ENCODE results near the gene USH2A.

The USH2A gene

GRCh38 chr1:216285052-216285451, 138.2 kb downstream of the USH2A start:
- DNase-seq (ENCODE audit: low read depth): no peak

- no peak for DNase-seq (ENCODE audit: low read depth)
Measured at GRCh38 chr1:216281757-216282156, 141.5 kb downstream of the USH2A start.

GRCh38 chr1:216270086-216270773, 153.0 kb downstream of the USH2A start:
- no peak for DNase-seq (ENCODE audit: low read depth)

GRCh38 chr1:216261631-216262030, 161.6 kb downstream of the USH2A start:
- no peak for DNase-seq (ENCODE audit: low read depth)

- no peak for DNase-seq (ENCODE audit: low read depth)
Measured at GRCh38 chr1:216258856-216259255, 164.4 kb downstream of the USH2A start.

- DNase-seq (ENCODE audit: low read depth): no peak
Measured at GRCh38 chr1:216258386-216258785, 164.9 kb downstream of the USH2A start.

- DNase-seq (ENCODE audit: low read depth): no peak
Measured at GRCh38 chr1:216250861-216251260, 172.4 kb downstream of the USH2A start.

GRCh38 chr1:216248628-216249027, 174.6 kb downstream of the USH2A start:
- no peak for DNase-seq (ENCODE audit: low read depth)

- DNase-seq (ENCODE audit: low read depth): no peak
Measured at GRCh38 chr1:216247937-216248336, 175.3 kb downstream of the USH2A start.

- no peak for DNase-seq (ENCODE audit: low read depth)
Measured at GRCh38 chr1:216246577-216247203, 176.6 kb downstream of the USH2A start.

- no peak for DNase-seq (ENCODE audit: low read depth)
Measured at GRCh38 chr1:216238844-216239243, 184.4 kb downstream of the USH2A start.

GRCh38 chr1:216237927-216238542, 185.2 kb downstream of the USH2A start:
- DNase-seq (ENCODE audit: low read depth): no peak

GRCh38 chr1:216224233-216224632, 199.0 kb downstream of the USH2A start:
- no peak for DNase-seq (ENCODE audit: low read depth)

- no peak for DNase-seq (ENCODE audit: low read depth)
Measured at GRCh38 chr1:216223486-216223885, 199.8 kb downstream of the USH2A start.

GRCh38 chr1:216222288-216222687, 201.0 kb downstream of the USH2A start:
- DNase-seq (ENCODE audit: low read depth): no peak

- no peak for DNase-seq (ENCODE audit: low read depth)
Measured at GRCh38 chr1:216221260-216221700, 202.0 kb downstream of the USH2A start.

GRCh38 chr1:216216305-216216704, 206.9 kb downstream of the USH2A start:
- DNase-seq (ENCODE audit: low read depth): no peak

- DNase-seq (ENCODE audit: low read depth): no peak
Measured at GRCh38 chr1:216215169-216215568, 208.1 kb downstream of the USH2A start.

- no peak for DNase-seq (ENCODE audit: low read depth)
Measured at GRCh38 chr1:216212826-216213225, 210.4 kb downstream of the USH2A start.

GRCh38 chr1:216210081-216210480, 213.2 kb downstream of the USH2A start:
- DNase-seq (ENCODE audit: low read depth): no peak

GRCh38 chr1:216209125-216209524, 214.1 kb downstream of the USH2A start:
- no peak for DNase-seq (ENCODE audit: low read depth)

GRCh38 chr1:216207154-216207553, 216.1 kb downstream of the USH2A start:
- DNase-seq (ENCODE audit: low read depth): no peak

GRCh38 chr1:216205176-216205575, 218.1 kb downstream of the USH2A start:
- no peak for DNase-seq (ENCODE audit: low read depth)
